Spleen (tissue), 3 donors: ENCODE measurements around the gene LRRC55.

Source experiments
- POLR2A ChIP-seq, 3 donors: fragments of 450-650 bp; IDR thresholded peaks; one replicate each; pipeline ENCODE4 v1.5.1; 2017; ENCODE audit warnings: antibody characterized with exemption in 3 of 3, mild to moderate bottlenecking in 1 of 3
- POLR2AphosphoS5 ChIP-seq, 3 donors: sonication (generic); formaldehyde crosslinking; IDR thresholded peaks; one replicate each; pipeline ENCODE4 v1.5.1; 2017; ENCODE audit warnings: antibody characterized with exemption in 3 of 3

DNA sequence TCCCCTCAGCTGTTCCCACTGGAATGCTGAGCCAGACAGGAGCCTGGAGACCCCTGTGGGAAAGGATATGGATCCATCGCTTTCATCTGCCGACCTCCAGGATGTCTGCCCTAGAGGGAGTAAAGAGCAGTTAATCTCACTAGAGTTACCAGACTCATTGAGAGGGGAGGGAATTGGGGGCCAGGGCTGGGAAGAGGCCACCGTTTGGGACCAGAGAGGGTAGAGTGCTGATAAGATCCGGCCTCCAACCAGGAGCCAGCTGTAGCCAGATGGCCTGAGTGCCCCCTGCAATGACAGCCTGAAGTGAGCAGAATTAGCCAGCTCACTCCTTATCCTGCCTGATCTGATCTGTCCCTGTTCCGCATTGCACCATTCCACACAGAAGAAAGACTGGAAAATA, 59.0 kb downstream of the LRRC55 start:
- no peak for TF ChIP-seq POLR2A (IDR thresholded peaks at IDR 0.05)
- TF ChIP-seq POLR2AphosphoS5 (IDR thresholded peaks at IDR 0.05), result no peak
